T follicular helper cell (primary cell): ENCODE data around the gene RBMS1.

Experiments
- DNase-seq: peaks from one replicate; pipeline ENCODE4 v3.0.0-alpha.2; 2020; ENCODE audit warnings: low read depth

The RBMS1 gene

GRCh38 chr2:160303527-160303926 is 190.1 kb downstream of the RBMS1 start:
- no peak for DNase-seq

- no peak for DNase-seq
Observed at GRCh38 chr2:160303076-160303475, 190.5 kb downstream of the RBMS1 start.

- no peak for DNase-seq
Observed at GRCh38 chr2:160301420-160301819, 192.2 kb downstream of the RBMS1 start.

GRCh38 chr2:160300203-160300602 is 193.4 kb downstream of the RBMS1 start:
- DNase-seq, result no peak

GRCh38 chr2:160299540-160299939 is 194.1 kb downstream of the RBMS1 start:
- DNase-seq, result no peak

- DNase-seq, result no peak
Observed at GRCh38 chr2:160298960-160299359, 194.6 kb downstream of the RBMS1 start.

- no peak for DNase-seq
Observed at GRCh38 chr2:160295519-160296207, 197.9 kb downstream of the RBMS1 start.

- no peak for DNase-seq
Observed at GRCh38 chr2:160294889-160295288, 198.7 kb downstream of the RBMS1 start.

GRCh38 chr2:160294339-160294803 is 199.2 kb downstream of the RBMS1 start:
- DNase-seq, result no peak

- DNase-seq, result no peak
Observed at GRCh38 chr2:160293391-160294091, 200.1 kb downstream of the RBMS1 start.

- DNase-seq, result no peak
Observed at GRCh38 chr2:160292225-160292624, 201.4 kb downstream of the RBMS1 start.

- DNase-seq, result no peak
Observed at GRCh38 chr2:160291382-160291781, 202.2 kb downstream of the RBMS1 start.

- no peak for DNase-seq
Observed at GRCh38 chr2:160290598-160290997, 203.0 kb downstream of the RBMS1 start.

GRCh38 chr2:160289831-160290230 is 203.8 kb downstream of the RBMS1 start:
- no peak for DNase-seq

GRCh38 chr2:160289126-160289525 is 204.5 kb downstream of the RBMS1 start:
- no peak for DNase-seq

- DNase-seq, result no peak
Observed at GRCh38 chr2:160288324-160288723, 205.3 kb downstream of the RBMS1 start.

GRCh38 chr2:160287476-160287875 is 206.1 kb downstream of the RBMS1 start:
- DNase-seq, result no peak

GRCh38 chr2:160286551-160286950 is 207.1 kb downstream of the RBMS1 start:
- DNase-seq, result no peak

GRCh38 chr2:160283675-160284074 is 209.9 kb downstream of the RBMS1 start:
- DNase-seq, result no peak

- no peak for DNase-seq
Observed at GRCh38 chr2:160282063-160282580, 211.5 kb downstream of the RBMS1 start.

GRCh38 chr2:160281213-160281612 is 212.4 kb downstream of the RBMS1 start:
- DNase-seq, result no peak

GRCh38 chr2:160279813-160280465 is 213.7 kb downstream of the RBMS1 start:
- no peak for DNase-seq

- no peak for DNase-seq
Observed at GRCh38 chr2:160278879-160279177, 214.8 kb downstream of the RBMS1 start.
